NCI-H1694 treated with DMSO at 0.1 percent for 48 hours (cell line): Measurements from ENCODE around the gene VAX1.
"Not testable (repeated sequence)": the region's sequence is repeated elsewhere in the genome, so short reads cannot be mapped to it uniquely, and the experiment has no call there.

Experiments used
- DNase-seq: peaks from one replicate; lab custom pipeline; 2025; lab: John Stamatoyannopoulos, UW

The VAX1 gene

DNA sequence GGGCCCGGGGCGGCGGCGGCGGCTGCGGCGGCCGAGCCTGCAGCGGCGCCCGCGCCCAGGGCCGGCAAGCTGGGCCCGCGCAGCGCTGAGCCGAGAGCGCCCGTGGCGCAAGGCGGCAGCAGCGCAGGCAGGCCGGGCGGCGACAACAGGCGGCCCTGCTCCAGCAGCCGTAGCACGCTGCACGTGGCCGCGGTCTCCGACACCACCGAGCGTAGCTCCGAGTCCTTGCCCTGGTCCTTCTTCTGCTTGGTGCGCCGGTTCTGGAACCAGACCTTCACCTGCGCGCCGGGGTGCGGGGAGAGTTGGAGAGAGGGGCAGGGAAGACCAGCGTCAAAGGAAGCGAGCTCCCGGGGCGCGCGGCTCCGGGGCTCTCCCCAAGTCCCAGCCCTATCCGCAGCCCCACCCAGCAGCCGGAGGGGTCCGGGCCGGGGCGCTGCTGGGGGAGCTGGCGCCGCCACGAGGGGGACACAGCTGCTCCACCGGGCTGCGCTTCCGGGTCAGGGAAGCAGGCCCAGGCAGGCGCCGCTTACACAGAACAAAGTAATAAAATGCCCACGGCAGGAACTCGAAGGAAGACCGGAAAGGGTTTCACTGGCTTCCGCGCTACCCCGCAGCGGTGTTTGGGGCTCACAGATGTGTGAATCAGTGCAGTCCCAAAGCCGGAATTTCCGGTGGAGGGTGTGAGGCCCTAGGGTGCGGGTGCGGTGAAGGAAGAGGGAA is 3.6 kb downstream of the VAX1 start:
- DNase-seq: no peak

DNA sequence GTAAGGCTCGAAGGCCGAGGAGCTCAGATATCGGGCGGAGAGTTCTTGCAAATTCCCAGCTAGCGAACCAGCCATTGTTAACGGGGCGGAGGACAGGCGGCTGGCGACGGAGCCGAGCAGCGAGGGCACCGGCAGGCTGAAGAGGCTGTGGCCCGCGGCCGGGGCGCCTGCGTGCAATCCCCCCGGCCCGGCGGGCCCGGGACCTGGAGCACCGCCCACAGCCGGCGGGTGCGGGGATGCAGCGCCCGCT is 4.1 kb downstream of the VAX1 start:
- no peak for DNase-seq

DNA sequence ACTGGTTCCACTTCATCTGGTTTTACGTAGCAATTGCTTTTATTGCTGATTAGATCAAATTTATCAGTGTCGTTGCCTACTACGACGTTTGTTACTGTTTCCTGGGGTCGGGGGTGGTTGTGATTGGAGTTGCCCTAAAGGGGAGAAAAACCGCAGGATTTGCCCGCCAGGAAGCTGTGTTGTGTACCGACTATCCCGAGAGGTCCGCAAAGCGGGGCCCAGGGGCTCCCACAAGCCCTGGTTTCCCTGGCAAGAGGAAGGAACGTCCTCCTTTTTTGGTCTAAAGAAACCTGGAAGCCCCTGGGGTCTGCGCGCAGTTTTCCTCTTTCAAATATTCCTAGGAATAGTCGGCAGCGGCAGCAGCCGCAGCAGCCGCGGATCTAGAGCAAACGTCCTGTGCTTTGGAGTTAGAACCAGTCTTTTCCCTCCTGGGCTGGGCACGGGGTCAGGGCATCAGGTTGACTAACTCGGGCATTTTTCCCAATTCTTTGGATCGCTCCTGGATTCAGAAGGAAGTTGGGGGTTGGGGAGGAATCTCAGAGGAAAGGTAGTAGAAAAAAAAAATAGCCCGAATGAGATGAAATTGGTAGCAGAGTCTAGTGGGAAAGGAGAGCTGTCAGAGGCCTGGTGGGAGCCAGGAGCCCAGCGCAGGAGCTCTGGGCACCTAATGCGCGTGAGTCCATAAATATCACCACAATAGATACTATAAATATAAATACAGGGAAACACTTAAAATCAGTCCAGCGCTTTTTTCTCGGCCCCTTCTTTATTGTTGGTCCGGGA is 4.6 kb downstream of the VAX1 start:
- DNase-seq: no peak

DNA sequence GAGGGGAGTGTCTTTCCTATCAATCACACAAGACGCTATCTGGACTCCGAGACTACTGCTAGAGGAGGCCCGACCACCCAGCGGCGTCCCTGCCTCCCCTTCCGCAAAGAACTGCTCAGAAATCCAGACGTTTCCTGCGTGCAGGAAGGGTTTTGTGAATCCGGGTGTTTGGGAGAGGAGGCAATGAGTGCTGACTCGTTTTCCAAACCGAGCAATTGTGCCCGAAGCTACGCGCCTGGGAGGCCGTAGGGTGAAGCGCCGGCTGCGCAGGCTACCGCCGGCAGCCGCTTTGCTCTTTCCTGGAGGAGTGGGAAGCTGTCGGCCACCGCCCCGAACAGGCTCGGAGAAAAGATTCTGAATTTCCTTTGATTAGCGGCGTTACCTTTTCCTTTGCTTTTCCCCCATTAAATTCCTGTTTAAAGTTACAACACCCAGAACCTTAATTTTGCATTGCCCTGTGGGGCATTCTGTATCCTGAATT is 5.3 kb downstream of the VAX1 start:
- no peak for DNase-seq

DNA sequence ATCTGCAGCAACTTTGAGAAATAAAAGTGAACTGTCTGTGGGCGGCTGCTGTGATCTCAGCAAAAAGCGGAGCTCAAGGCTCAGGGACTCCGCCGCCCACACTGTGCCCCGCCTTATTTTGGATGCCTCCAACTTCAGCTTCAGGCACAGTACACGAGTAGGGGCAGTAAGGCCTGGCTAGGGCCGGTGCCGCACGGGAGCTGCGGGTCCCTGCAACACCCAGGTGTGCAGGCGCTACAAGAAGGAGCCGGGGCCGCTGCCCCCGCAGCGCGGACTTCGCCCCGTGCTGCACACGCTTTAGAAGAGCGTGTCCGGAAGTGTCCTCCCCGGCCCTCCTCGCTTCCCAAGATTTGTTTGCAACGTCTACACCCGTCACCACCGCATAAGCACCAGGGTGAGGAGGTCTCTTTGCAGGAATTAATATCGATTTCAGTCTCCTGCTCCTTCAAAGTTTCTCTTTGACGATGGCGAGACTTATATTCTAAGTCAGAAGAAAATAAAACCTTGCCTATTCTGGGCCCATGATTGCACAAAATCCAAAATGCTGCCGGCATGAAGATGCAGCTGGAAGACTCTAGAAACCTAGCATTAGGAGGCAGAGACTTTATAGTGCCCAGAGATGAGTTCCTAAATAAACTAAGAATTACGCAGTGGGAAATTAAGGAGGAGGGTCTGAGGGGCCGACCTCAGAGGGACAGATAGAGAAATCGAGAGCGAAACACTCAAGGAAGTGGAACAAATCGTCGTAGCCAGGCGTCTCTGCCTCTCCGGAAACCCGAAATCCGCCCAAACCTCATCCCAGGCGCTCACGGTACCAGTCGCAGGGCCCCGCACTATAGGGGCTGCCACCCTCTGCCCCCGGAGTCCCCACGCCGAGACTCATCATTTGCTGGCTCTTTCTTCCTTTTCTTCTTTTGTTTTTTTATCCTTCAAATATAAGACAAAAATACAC is 6.4 kb downstream of the VAX1 start:
- no peak for DNase-seq

DNA sequence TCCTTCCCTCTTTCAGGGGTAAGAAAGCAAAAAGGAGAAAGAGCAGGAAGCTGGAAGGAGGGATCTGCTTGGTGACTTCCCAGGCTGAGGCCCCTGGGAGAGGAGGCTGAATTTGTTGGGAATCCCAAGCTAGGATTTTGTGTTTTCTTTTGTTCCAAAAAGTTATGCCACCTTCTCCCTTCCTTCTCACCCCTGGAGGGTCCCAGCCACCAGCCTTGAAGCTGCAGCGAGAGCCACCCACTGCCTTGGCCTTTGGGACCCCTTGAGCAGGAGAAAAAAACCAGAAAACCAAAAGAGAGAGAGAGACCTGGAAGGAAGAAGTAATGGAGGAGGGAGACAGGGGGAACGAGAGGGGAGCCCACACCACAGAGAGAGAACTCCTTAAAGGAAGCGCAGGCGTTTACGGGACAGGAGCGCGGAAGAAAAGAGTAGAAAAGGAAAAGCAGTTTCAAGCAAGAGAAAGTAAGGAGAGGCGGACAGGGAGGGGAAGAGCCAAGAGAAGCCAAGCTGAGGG is 7.2 kb downstream of the VAX1 start:
- DNase-seq: no peak

DNA sequence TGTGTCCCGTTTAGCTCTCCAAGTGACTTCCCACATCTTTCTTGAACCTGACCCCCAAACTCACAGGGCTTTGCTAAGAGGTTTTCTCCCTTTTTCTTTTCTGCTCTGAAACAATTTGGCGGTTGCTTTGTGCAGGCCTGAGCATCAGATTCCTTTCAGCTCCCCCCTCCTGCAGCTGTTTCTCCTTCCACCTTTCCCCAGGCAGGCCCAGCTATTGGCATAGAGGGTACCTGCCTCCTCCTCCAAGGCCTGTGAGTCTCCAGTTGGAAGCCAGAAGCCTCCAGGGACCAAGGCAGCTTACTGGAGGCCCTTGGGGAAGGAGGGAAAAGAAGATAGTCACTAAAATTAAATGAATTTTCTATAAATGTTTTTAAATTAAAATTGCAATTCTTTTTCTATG is 7.7 kb downstream of the VAX1 start:
- no peak for DNase-seq

DNA sequence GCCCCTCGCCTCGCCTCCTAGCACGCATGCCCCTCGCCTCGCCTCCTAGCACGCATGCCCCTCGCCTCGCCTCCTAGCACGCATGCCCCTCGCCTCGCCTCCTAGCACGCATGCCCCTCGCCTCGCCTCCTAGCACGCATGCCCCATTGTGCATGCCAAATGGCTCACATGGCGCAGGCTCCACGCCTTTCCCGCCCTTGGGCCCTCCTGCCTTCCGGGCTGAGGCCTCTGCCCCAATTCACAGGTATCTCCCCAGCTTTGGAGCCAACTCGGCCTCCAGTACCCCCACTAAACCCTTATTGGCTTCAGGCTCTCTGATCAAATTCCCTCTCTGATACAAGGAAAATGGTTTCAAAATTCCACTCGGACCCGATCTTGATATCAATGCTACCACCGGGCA is 11.4 kb downstream of the VAX1 start:
- not testable (repeated sequence) for DNase-seq

DNA sequence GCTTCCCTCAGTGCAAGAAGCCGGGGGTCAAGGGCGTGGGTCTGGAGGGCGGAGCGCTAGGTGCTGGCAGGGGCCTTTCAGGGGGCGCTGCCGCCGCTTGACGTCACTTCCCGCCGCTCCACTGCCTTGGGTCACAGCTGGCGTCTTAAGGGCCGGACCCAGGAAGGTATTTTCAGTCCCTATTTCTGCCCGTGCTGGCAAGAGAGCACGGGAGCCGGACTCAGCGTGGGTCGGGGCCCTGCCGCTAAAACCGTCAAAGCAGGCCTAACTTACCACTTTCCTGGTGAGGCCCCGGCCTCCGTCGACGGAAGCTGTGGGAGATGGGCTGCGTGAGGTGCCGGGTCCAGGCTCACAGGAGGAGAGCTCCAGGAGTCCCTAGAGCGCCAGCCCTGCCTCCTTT is 12.0 kb downstream of the VAX1 start:
- DNase-seq: no peak

DNA sequence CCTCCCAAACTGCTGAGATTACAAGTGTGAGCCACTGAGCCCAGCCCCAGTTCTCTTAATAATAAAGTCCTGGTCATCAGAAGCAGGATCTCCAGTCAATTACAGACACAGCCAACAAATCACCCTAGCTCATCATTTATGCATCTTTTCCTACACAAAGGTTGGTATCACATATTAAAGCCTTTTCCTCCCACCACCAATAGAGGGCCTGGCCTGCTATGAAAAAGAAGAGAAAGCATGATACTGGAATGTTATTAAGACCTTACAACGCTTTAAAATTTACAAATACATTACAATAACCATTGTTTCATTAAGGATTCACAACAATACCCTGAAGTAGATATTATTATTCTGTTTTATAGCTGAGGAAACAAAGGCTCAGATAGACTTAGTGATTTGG is 25.9 kb downstream of the VAX1 start:
- no peak for DNase-seq

DNA sequence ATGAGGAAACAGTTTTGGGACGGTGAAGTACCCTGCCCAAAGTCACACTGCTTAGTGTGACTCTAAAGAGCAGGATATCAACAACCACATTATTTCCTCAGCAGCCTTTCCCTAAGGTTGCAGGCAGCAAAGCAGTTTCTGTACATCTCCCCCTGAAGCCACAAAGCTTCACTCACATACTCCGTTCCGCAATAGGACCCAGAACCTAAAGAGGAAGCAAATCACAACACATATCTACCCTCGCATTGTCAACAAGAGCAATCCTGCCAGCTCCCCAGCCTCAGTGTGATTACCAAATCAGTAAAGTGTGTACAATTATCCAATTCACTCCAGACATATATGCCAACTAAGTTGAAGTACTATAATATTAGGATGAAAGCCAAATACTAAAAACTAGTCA is 30.8 kb downstream of the VAX1 start:
- DNase-seq: no peak

DNA sequence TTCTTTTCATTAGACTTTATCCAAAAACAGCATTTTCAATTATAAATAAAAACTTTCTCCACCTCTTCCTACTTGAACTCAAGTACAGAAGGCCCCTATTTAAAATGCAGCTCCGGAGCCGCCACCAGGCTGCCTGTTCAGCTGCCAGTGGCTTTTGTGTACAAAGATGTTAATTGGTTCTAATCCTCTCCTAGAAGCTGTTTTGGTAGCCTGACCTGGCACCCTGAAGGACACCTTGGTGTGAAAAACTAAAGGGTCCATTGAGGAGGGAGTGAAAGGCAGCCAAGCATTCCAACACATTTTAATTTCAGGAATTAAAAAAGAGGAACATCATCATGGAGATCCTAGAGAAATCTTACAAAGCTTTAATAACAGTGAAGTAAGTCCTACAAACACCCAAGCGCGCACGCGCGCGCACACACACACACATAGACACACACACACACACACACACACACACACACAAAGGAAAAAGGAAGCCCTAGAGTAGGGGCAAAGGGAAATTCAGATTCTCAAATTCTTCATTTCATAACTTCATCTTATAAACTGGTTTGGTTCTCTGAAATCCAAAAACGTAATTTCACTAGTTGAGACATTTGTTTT is 41.4 kb downstream of the VAX1 start:
- DNase-seq: no peak

DNA sequence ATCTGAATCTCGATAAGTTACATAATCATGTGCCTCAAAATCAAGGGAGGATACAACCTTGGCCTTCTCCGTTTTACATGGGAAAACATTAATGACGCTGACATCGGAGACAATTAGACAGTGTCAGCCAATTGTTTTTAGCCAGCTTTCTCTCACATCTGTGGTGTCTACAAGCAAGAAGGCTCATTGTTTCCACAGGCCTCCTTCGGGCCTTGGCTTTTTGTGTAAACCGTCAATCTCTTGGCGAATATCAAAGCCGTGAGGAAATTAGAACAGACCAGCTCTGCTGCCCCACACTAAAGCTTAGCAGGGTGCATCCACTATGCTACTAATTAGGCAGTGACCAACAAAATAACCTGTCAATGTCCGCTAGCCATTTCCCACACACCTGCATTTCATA is 43.2 kb downstream of the VAX1 start:
- DNase-seq: no peak

DNA sequence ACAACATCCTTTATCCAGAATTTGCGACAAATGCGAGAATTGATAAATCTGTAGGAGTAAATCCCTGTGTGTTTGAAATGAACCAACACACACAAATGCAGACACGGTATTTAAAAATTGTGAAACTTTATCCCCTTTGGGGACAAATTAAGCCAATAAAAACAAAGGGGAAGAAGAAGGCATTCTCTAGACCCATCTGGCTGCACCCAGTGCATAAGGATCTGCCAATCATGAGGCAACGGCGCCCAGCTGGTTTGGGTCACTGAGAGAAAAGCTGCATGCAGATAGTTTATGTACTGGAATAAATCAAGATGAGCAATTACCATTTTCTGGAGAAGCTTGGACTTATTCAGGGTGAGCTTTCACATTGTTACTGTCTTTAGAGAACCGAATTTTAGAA is 45.7 kb downstream of the VAX1 start:
- DNase-seq: no peak

DNA sequence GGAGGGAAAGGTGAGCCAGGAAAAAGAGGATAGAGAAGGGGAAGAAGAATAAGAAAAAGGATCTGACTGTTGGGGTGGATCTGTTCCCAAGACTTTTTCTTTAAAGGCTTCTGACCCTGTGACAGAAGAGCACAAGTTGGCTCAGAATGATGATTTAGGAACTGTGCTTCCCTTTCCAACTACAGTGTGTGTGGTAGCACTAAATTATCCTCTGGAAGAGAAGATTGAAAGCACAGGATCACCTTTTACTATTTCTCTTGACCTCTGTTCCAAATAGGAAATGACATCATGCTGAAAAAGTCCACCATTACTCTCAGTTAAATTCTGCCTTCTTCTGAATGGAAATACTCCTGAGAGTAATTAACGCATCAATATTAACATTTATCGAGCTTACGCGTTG is 47.2 kb downstream of the VAX1 start:
- no peak for DNase-seq

DNA sequence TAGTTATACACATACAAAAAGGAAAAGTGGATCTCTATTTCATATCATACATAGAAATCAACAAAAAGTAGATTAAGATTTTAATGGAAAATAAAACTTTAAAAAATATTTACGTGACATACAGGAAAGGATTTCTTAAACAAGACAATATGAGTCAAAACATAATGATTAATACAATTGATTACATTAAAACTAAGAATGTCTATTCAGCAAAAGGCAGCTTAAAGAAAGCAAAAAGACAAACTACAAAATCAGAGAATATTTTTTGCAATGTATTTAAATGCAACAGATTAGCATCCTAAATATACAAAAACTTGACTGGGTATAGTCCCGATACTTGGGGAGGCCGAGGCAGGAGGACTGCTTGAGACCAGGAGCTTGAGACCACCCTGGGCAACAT is 50.5 kb downstream of the VAX1 start:
- no peak for DNase-seq

DNA sequence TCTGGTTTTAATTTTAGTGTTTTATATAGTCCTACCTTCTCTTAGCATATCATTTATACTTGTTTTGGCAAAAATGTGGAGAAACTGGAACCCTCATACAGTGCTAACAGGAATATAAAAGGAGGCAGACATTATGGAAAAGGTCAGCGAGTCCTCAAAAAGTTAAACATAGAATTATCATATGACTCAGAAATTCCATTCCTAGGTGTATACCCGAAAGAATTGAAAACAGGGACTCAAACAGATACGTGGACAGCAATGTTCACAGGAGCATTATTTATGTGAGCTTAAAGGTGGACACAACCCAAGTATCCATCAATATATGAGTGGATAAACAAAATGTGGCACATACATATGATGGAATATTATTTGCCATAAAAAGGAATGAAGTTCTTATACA is 51.5 kb downstream of the VAX1 start:
- no peak for DNase-seq

DNA sequence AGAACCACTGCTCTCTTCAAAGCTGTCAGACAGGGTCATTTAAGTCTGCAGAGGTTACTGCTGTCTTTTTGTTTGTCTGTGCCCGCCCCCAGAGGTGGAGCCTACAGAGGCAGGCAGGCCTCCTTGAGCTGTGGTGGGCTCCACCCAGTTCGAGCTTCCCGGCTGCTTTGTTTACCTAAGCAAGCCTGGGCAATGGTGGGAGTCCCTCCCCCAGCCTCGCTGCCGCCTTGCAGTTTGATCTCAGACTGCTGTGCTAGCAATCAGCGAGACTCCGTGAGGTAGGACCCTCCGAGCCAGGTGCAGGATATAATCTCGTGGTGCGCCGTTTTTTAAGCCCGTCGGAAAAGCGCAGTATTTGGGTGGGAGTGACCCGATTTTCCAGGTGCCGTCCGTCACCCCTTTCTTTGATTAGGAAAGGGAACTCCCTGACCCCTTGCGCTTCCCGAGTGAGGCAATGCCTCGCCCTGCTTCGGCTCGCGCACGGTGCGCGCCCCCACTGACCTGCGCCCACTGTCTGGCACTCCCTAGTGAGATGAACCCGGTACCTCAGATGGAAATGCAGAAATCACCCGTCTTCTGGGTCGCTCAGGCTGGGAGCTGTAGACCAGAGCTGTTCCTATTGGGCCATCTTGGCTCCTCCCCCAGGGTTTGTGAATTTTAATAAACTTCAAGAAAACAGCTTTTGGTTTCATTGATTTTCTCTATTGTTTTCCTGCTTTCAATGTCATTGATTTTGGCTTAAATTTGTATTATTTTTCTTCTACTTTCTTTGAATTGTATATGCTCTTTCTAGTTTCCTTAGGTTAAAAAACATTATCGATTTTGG is 53.4 kb downstream of the VAX1 start:
- DNase-seq: not testable (repeated sequence)
